PC-9 (cell line): Measurements from ENCODE around the gene MIDN. TPM values are rescaled to one million over a fixed set of nuclear protein-coding genes. Genes with fewer than 3 reads are reported as not detected.

Source experiments
- BruUV-seq: library from RNA; stranded (reverse); fragments of 400-500 nt; replicated peaks from 2 replicates; lab custom pipeline; 2021; lab: Mats Ljungman, UMichigan
- CTCF ChIA-PET: fragments of 300-600 bp; sonication (Branson Sonifier 250); formaldehyde crosslinking; loops from one replicate; lab custom pipeline; 2022; ENCODE audit warnings: antibody characterized with exemption; lab: Charles Lee
- POLR2A ChIA-PET: fragments of 300-600 bp; sonication (Branson Sonifier 250); formaldehyde crosslinking; loops from one replicate; lab custom pipeline; 2022; ENCODE audit warnings: antibody characterized with exemption; ENCODE audit not compliant: unreplicated experiment; lab: Charles Lee
- DNase-seq, 2 experiments: peaks; one replicate each; pipeline versions ENCODE4 v3.0.0 to v3.0.0-alpha.2; 2015 to 2022; ENCODE audit warnings: mixed read lengths in 1 of 2
- H2AFZ ChIP-seq: fragments of 200-600 bp; sonication (generic); 2 replicates; pipeline ENCODE4 v1.8.1; 2017; ENCODE audit warnings: antibody characterized with exemption
- H3F3A ChIP-seq: fragments of 200-600 bp; sonication (generic); 2 replicates; pipeline ENCODE4 v1.8.1; 2017; ENCODE audit warnings: antibody characterized with exemption, mild to moderate bottlenecking, low read depth; ENCODE audit not compliant: insufficient read depth
- H3K27ac ChIP-seq: fragments of 200-600 bp; sonication (generic); 2 replicates; pipeline ENCODE4 v1.6.1; 2016; ENCODE audit warnings: mixed run types
- H3K27me3 ChIP-seq: fragments of 200-600 bp; sonication (generic); 2 replicates; pipeline ENCODE4 v1.6.1; 2016; ENCODE audit warnings: low read depth, mixed run types; ENCODE audit not compliant: insufficient read depth
- H3K36me3 ChIP-seq: fragments of 200-600 bp; sonication (generic); 2 replicates; pipeline ENCODE4 v1.6.1; 2016; ENCODE audit warnings: low read depth, mixed run types
- H3K4me1 ChIP-seq: fragments of 200-600 bp; sonication (generic); replicated peaks from 2 replicates; pipeline ENCODE4 v1.6.1; 2016; ENCODE audit warnings: mixed run types; ENCODE audit not compliant: insufficient read depth
- H3K4me2 ChIP-seq: fragments of 200-600 bp; sonication (generic); 2 replicates; pipeline ENCODE4 v1.6.1; 2017; ENCODE audit warnings: mixed run types
- H3K4me3 ChIP-seq: fragments of 200-600 bp; sonication (generic); 2 replicates; pipeline ENCODE4 v1.6.1; 2016; ENCODE audit warnings: mixed run types
- H3K79me2 ChIP-seq: fragments of 200-600 bp; sonication (generic); 2 replicates; pipeline ENCODE4 v1.6.1; 2017; ENCODE audit warnings: low read depth, mixed run types
- H3K9me2 ChIP-seq: fragments of 200-600 bp; sonication (generic); 2 replicates; pipeline ENCODE4 v1.8.1; 2017; ENCODE audit warnings: mild to moderate bottlenecking; ENCODE audit not compliant: insufficient read depth
- H3K9me3 ChIP-seq: fragments of 200-600 bp; sonication (generic); 2 replicates; pipeline ENCODE4 v1.8.1; 2016; ENCODE audit warnings: low read depth; ENCODE audit not compliant: insufficient read depth
- H4K20me1 ChIP-seq: fragments of 200-600 bp; sonication (generic); 2 replicates; pipeline ENCODE4 v1.8.1; 2017; ENCODE audit not compliant: insufficient read depth
- EZH2 ChIP-seq: fragments of 200-600 bp; sonication (generic); IDR thresholded peaks from 2 replicates; pipeline ENCODE4 v1.8.0; 2017; ENCODE audit warnings: antibody characterized with exemption, low read depth
- intact Hi-C: fragments of 100-400 bp; cut with micrococcal nuclease; formaldehyde crosslinking; loops from one replicate; pipeline ENCODE4 v1.10.0; 2022; ENCODE audit not compliant: unreplicated experiment
- total RNA-seq: library from RNA; stranded (reverse); gene quantifications from 2 replicates; pipeline ENCODE4 v1.2.3, GENCODE V29; 2021
- TF ChIP-seq, protein P1 (sequence below): fragments of 200-600 bp; sonication (generic); conservative IDR thresholded peaks from 2 replicates; pipeline ENCODE4 v1.6.1; 2017; ENCODE audit warnings: mixed run types, antibody characterized with exemption, mild to moderate bottlenecking, moderate library complexity

The MIDN gene
- total RNA-seq, 1 experiment from 2014 or later: 61.4 TPM

DNA sequence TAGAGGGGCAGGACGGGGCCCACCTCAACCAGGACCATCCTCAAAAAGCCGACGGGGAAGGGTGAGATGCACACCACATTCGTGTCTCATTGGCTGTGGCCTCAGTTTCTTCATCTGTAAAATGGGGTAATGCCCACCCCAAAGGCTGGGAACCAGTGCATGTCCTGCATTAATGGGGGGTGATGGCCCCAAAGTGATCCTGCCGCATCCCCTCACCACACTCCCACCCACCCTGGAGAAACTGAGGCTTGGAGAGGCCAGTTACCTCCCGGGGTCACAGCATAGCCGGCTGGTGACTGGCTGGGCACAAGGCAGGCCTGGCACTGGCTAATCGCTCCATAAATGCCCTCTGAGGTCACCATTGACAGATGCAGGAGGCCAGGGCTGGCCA is 640 bp upstream of the MIDN start:
- intact Hi-C loops: loop anchor here (5.0 kb wide), 1 partner anchor 65 kb away; no protein-coding TSS in a partner anchor

DNA sequence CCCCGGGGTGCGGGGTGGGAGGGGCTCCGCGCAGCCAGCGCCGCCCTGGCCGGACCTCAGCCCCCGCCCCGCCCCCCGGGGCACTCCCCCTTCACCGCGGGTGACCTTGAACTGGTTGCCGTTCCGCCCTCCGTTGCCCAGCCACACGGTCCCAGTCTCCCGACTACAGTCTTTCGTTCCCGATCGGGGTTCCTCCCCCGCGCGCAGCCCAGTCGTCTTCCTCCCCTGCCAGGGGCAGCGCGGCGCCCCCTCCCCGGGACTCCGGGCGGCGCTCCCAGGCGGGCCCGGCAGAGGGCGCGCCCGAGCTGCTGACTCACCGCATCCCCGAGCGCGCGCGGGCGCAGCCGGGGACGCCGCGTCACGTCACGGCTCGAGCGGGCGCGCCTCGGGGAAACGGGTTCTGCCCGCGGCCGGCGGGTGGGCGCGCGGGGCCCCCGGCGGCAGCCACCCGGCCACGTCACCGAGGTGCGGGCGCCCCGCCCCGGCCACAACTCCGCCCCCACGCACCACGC is 459 bp downstream of the MIDN start:
- Histone ChIP-seq H3K79me2 (peaks cover 26% of the 10 kb centered on the region), H2AFZ (0 out of 2 replicates have a peak overlapping the region, but pooled peaks have one; percentile 69), H3K27me3 (no peaks in the 10 kb centered on the region), H3K9me3 (no peaks in the 10 kb centered on the region), H3K36me3 (no peaks in the 10 kb centered on the region), H3K27ac (peak overlapping the region; percentile 84), H4K20me1 (0 out of 2 replicates have a peak, but pooled peaks cover 5% of the 10 kb centered on the region), H3K9me2 (no peaks in the 10 kb centered on the region), H3K4me3 (peak overlapping the region; percentile 75; the same call in 1 of the 2 replicates), H3F3A (peaks cover 22% of the 10 kb centered on the region), H3K4me1 (peaks cover 21% of the 10 kb centered on the region), H3K4me2 (peak overlapping the region; percentile 57; the same call in 1 of the 2 replicates)
- BruUV-seq: TSS peak; percentile 59
- ChIA-PET POLR2A (no interaction called here), CTCF (no interaction called here)
- DNase-seq: peak in 1 of 2 experiments; percentile 52
- no peak for TF ChIP-seq EZH2
- TF ChIP-seq, protein P1, sequence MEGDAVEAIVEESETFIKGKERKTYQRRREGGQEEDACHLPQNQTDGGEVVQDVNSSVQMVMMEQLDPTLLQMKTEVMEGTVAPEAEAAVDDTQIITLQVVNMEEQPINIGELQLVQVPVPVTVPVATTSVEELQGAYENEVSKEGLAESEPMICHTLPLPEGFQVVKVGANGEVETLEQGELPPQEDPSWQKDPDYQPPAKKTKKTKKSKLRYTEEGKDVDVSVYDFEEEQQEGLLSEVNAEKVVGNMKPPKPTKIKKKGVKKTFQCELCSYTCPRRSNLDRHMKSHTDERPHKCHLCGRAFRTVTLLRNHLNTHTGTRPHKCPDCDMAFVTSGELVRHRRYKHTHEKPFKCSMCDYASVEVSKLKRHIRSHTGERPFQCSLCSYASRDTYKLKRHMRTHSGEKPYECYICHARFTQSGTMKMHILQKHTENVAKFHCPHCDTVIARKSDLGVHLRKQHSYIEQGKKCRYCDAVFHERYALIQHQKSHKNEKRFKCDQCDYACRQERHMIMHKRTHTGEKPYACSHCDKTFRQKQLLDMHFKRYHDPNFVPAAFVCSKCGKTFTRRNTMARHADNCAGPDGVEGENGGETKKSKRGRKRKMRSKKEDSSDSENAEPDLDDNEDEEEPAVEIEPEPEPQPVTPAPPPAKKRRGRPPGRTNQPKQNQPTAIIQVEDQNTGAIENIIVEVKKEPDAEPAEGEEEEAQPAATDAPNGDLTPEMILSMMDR: peak; percentile 73
- intact Hi-C loops: loop anchor here (5.0 kb wide), 1 partner anchor 67 kb away; no protein-coding TSS in a partner anchor

More for the DNA sequence above, 640 bp upstream of the MIDN start:
- Histone ChIP-seq H4K20me1 (no peaks in the 10 kb centered on the region), H3K27ac (peak overlapping the region; percentile 84), H2AFZ (no peak overlapping the region), H3K4me2 (peak overlapping the region; percentile 59), H3K79me2 (peaks cover 20% of the 10 kb centered on the region), H3F3A (peaks cover 30% of the 10 kb centered on the region), H3K36me3 (no peaks in the 10 kb centered on the region), H3K4me3 (peak overlapping the region; percentile 75; the same call in 1 of the 2 replicates), H3K9me2 (no peaks in the 10 kb centered on the region), H3K27me3 (no peaks in the 10 kb centered on the region), H3K9me3 (no peaks in the 10 kb centered on the region), H3K4me1 (peaks cover 25% of the 10 kb centered on the region; the same call in 1 of the 2 replicates)
- BruUV-seq: TSS peak; percentile 30
- no peak for TF ChIP-seq EZH2
- TF ChIP-seq, protein P1: no peak
- ChIA-PET POLR2A (no interaction called here), CTCF (no interaction called here)
- DNase-seq: no peak

DNA sequence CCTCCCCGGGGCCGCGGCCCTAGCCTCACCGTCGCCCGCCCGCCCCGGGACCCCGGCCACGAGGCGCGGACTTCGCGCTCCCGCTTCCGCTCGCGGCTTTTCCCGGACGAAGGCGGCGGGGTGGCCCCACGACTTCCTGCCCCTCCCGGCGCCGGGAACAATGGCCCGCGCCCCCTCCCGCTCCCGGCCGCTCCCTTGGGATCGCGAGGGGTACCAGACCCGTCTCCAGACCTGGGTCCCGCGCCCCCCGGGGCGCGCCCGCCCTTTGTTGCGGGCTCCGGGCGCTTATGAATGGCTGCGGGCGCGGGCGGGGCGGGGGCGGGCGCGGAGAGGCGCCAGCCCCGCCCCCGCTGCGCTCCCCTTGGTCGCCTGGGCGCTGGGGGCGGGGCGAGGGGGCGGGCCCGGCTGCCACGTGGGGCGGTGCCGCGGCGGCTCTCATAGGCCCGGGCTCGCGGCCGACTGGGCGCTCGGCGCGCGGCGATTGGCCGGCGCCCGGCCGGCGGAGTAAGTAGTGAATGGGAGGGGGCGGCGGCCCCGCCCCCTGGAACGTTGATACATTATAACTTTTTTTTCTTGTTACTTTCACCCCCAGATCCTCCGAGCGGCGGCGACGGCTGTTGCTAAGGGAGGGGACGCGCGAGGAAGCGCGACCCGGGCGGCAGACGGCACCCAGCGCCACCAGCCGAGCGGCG is 1.1 kb downstream of the MIDN start:
- Histone ChIP-seq H3K27me3 (no peaks in the 10 kb centered on the region), H3K79me2 (peaks cover 32% of the 10 kb centered on the region), H3K9me3 (no peaks in the 10 kb centered on the region), H4K20me1 (0 out of 2 replicates have a peak, but pooled peaks cover 5% of the 10 kb centered on the region), H3K27ac (peak overlapping the region; percentile 84), H3K4me2 (peak overlapping the region; percentile 47; the same call in 1 of the 2 replicates), H2AFZ (no peak overlapping the region), H3K4me1 (peaks cover 22% of the 10 kb centered on the region), H3K4me3 (peak overlapping the region; percentile 61; the same call in 1 of the 2 replicates), H3K36me3 (peaks cover 2% of the 10 kb centered on the region; the same call in 1 of the 2 replicates), H3F3A (peaks cover 26% of the 10 kb centered on the region), H3K9me2 (no peaks in the 10 kb centered on the region)
- no TSS peak for BruUV-seq
- peak; percentile 70 to 90 for DNase-seq
- ChIA-PET POLR2A (no interaction called here), CTCF (no interaction called here)
- intact Hi-C loops: loop anchor here (5.0 kb wide), 1 partner anchor 67 kb away; no protein-coding TSS in a partner anchor
- no peak for TF ChIP-seq EZH2
- TF ChIP-seq, protein P1: no peak
